Astrocyte (in vitro differentiated cells and primary cell): ENCODE data around the gene ZNF362. TPM values are rescaled to one million over a fixed set of nuclear protein-coding genes. Genes with fewer than 3 reads are reported as not detected.
"Not testable (repeated sequence)": the region's sequence is repeated elsewhere in the genome, so short reads cannot be mapped to it uniquely, and the experiment has no call there.

Source experiments
- DNase-seq: peaks from one replicate; pipeline ENCODE4 v3.0.0-alpha.2; 2010; ENCODE audit warnings: low read depth
- FAIRE-seq: peaks from 2 replicates; lab custom pipeline; 2011; peaks lifted over from hg19 to GRCh38; lab: Jason Lieb, UNC
- H2AFZ ChIP-seq: 2 replicates; pipeline ENCODE4 v1.6.0; 2012; ENCODE audit warnings: low read depth, low read length, inconsistent platforms
- H3K27ac ChIP-seq: 2 replicates; pipeline ENCODE4 v1.5.1; 2011; ENCODE audit warnings: low read depth, low read length, inconsistent platforms
- H3K27me3 ChIP-seq: 2 replicates; pipeline ENCODE4 v1.6.0; 2011; ENCODE audit warnings: low read length, inconsistent platforms; ENCODE audit not compliant: insufficient read depth
- H3K36me3 ChIP-seq: 2 replicates; pipeline ENCODE4 v1.5.1; 2011; ENCODE audit warnings: low read length, inconsistent platforms; ENCODE audit not compliant: insufficient read depth
- H3K4me1 ChIP-seq: 2 replicates; pipeline ENCODE4 v1.5.1; 2011; ENCODE audit warnings: low read length, inconsistent platforms; ENCODE audit not compliant: insufficient read depth
- H3K4me2 ChIP-seq: 2 replicates; pipeline ENCODE4 v1.6.0; 2012; ENCODE audit warnings: low read length, inconsistent platforms
- H3K4me3 ChIP-seq: 2 replicates; pipeline ENCODE4 v1.5.1; 2011; ENCODE audit warnings: low read depth, mild to moderate bottlenecking, low read length, inconsistent platforms; ENCODE audit not compliant: insufficient read depth
- H3K79me2 ChIP-seq: 2 replicates; pipeline ENCODE4 v1.6.0; 2012; ENCODE audit warnings: mild to moderate bottlenecking, low read length, inconsistent platforms; ENCODE audit not compliant: insufficient read depth
- H3K9ac ChIP-seq: 2 replicates; pipeline ENCODE4 v1.6.0; 2012; ENCODE audit warnings: mild to moderate bottlenecking, low read length, inconsistent platforms
- H3K9me3 ChIP-seq: 2 replicates; pipeline ENCODE4 v1.5.1; 2012; ENCODE audit warnings: low read depth, mild to moderate bottlenecking, low read length, inconsistent platforms; ENCODE audit not compliant: insufficient read depth
- H4K20me1 ChIP-seq: 2 replicates; pipeline ENCODE4 v1.6.0; 2012; ENCODE audit warnings: low read length, inconsistent platforms; ENCODE audit not compliant: insufficient read depth
- H3K27ac Mint-ChIP-seq: one replicate; pipeline ENCODE4 v1.8.0; 2021; ENCODE audit warnings: mild to moderate bottlenecking, mixed read lengths; ENCODE audit not compliant: unreplicated experiment
- H3K27me3 Mint-ChIP-seq: one replicate; pipeline ENCODE4 v1.8.0; 2021; ENCODE audit warnings: low read depth, mixed read lengths; ENCODE audit not compliant: unreplicated experiment
- H3K36me3 Mint-ChIP-seq: one replicate; pipeline ENCODE4 v1.8.0; 2021; ENCODE audit warnings: low read depth, mixed read lengths; ENCODE audit not compliant: unreplicated experiment
- H3K4me1 Mint-ChIP-seq: one replicate; pipeline ENCODE4 v1.8.0; 2021; ENCODE audit warnings: low read depth, mixed read lengths; ENCODE audit not compliant: unreplicated experiment
- H3K4me3 Mint-ChIP-seq: one replicate; pipeline ENCODE4 v1.8.0; 2021; ENCODE audit warnings: mild to moderate bottlenecking, moderate library complexity, mixed read lengths; ENCODE audit not compliant: unreplicated experiment
- H3K9me3 Mint-ChIP-seq: one replicate; pipeline ENCODE4 v1.8.0; 2021; ENCODE audit warnings: mild to moderate bottlenecking, mixed read lengths; ENCODE audit not compliant: unreplicated experiment
- EZH2 ChIP-seq: IDR thresholded peaks from 2 replicates; pipeline ENCODE4 v1.6.1; 2012; ENCODE audit warnings: mild to moderate bottlenecking, low read length, inconsistent platforms; ENCODE audit not compliant: insufficient read depth
- total RNA-seq: library from RNA; stranded (reverse); gene quantifications from 2 replicates; pipeline ENCODE4 v1.2.1, GENCODE V29; 2021
- TF ChIP-seq, protein P1 (sequence below): IDR thresholded peaks from 2 replicates; pipeline ENCODE4 v1.5.1; 2011; ENCODE audit warnings: low read depth, mild to moderate bottlenecking, inconsistent platforms, low read length, moderate library complexity; ENCODE audit not compliant: insufficient read depth

Gene ZNF362
- total RNA-seq, 1 donor from 2014 or later, result 38.7 TPM

DNA sequence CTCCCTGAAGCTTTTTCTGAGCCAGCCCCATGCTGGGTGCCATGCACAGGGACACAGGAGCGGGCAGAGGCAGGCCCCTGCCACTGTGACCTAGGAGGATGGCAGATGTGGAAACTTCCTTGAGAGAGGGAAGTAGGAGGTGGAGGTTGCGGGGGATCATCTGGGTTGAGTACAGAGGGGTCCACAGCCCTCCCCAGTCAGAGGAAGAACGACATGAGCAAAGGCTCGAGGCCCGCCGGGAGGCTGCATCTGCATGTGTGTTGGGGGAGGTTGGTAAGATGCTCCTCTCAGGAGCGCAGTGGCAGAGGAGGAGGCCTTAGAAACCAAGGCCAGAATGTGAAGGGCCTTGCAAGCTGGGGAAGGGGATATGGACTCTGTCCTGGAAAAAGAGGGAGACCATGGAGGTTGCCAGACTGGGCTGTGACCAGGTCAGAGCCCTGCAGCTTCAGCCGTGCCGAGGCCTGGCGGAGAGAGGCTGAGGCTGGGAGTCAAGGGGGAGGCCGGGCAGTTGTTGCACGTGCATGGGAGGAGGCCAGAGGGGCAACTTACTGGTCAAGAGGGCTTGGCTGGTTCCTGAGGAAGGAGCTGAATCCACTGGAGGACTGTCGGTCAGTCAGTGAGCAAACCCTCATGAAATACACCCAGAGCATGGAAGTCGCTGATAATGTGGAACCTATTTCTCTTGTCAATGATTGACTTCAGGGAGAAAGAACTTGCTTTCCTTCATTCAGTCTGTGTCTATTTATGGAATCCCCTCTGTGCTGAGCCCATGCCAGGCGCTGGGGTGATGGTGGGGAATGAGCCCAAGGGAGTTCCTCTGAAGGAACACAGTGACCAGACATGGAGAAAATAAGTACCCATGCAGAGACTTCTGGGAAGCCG lies 32.9 kb downstream of the ZNF362 start:
- H3K27ac Mint-ChIP-seq, result no peak overlapping the region
- no peak for FAIRE-seq

DNA sequence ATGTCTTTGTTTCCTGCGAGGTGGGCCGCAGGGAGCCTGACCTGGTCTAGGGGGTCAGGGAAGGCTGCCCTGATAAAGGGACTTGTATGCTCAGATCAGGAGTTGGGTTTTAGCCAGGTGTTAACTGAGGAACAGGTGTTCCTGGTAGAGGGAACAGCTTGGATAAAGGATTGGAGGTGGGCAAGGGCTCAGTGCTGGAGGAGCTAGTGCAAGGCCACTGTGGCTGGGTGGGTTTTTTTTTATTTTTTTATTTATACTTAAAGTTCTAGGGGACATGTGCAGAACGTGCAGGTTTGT lies 33.5 kb downstream of the ZNF362 start:
- no peak overlapping the region for H3K4me3 ChIP-seq
- H3K4me1 Mint-ChIP-seq, result peaks cover 2% of the 10 kb centered on the region
- no peak for FAIRE-seq

More for the DNA sequence above, 32.9 kb downstream of the ZNF362 start:
- Mint-ChIP-seq H3K27me3 (no peaks in the 10 kb centered on the region), H3K9me3 (peaks cover 3% of the 10 kb centered on the region), H3K4me1 (peaks cover 2% of the 10 kb centered on the region), H3K36me3 (peaks cover 35% of the 10 kb centered on the region), H3K4me3 (no peak overlapping the region)
- H2AFZ ChIP-seq, result no peak overlapping the region
- DNase-seq, result no peak
- no peak for TF ChIP-seq EZH2
- TF ChIP-seq, protein P1, sequence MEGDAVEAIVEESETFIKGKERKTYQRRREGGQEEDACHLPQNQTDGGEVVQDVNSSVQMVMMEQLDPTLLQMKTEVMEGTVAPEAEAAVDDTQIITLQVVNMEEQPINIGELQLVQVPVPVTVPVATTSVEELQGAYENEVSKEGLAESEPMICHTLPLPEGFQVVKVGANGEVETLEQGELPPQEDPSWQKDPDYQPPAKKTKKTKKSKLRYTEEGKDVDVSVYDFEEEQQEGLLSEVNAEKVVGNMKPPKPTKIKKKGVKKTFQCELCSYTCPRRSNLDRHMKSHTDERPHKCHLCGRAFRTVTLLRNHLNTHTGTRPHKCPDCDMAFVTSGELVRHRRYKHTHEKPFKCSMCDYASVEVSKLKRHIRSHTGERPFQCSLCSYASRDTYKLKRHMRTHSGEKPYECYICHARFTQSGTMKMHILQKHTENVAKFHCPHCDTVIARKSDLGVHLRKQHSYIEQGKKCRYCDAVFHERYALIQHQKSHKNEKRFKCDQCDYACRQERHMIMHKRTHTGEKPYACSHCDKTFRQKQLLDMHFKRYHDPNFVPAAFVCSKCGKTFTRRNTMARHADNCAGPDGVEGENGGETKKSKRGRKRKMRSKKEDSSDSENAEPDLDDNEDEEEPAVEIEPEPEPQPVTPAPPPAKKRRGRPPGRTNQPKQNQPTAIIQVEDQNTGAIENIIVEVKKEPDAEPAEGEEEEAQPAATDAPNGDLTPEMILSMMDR, result no peak
- H3K36me3 ChIP-seq, result peaks cover 8% of the 10 kb centered on the region
- no peaks in the 10 kb centered on the region for H3K4me1 ChIP-seq
- H3K9ac ChIP-seq, result no peak overlapping the region
- H4K20me1 ChIP-seq, result peaks cover 37% of the 10 kb centered on the region
- no peaks in the 10 kb centered on the region for H3K27me3 ChIP-seq
- H3K4me3 ChIP-seq, result no peak overlapping the region
- no peaks in the 10 kb centered on the region for H3K9me3 ChIP-seq
- no peak overlapping the region for H3K27ac ChIP-seq
- no peak overlapping the region for H3K4me2 ChIP-seq
- peaks cover 10% of the 10 kb centered on the region for H3K79me2 ChIP-seq

DNA sequence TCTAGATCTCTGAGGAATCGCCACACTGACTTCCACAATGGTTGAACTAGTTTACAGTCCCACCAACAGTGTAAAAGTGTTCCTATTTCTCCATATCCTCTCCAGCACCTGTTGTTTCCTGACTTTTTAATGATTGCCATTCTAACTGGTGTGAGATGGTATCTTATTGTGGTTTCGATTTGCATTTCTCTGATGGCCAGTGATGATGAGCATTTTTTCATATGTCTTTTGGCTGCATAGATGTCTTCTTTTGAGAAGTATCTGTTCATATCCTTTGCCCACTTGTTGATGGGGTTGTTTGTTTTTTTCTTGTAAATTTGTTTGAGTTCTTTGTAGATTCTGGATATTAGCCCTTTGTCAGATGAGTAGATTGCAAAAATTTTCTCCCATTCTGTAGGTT lies 34.3 kb downstream of the ZNF362 start:
- Histone ChIP-seq H4K20me1 (peaks cover 43% of the 10 kb centered on the region), H3K79me2 (peaks cover 10% of the 10 kb centered on the region)
- not testable (repeated sequence) for H3K27me3 ChIP-seq, H3K9me3 ChIP-seq, H3K27ac Mint-ChIP-seq, H2AFZ ChIP-seq, H3K4me1 Mint-ChIP-seq, DNase-seq, H3K36me3 ChIP-seq, H3K4me3 ChIP-seq, H3K4me3 Mint-ChIP-seq, FAIRE-seq, H3K9me3 Mint-ChIP-seq, H3K9ac ChIP-seq, H3K4me1 ChIP-seq, H3K27ac ChIP-seq, H3K4me2 ChIP-seq, H3K27me3 Mint-ChIP-seq
- H3K36me3 Mint-ChIP-seq, result peaks cover 35% of the 10 kb centered on the region

More for the DNA sequence above, 33.5 kb downstream of the ZNF362 start:
- Histone ChIP-seq H3K4me1 (no peaks in the 10 kb centered on the region), H2AFZ (no peak overlapping the region), H3K27ac (no peak overlapping the region), H3K27me3 (no peaks in the 10 kb centered on the region), H4K20me1 (peaks cover 43% of the 10 kb centered on the region), H3K79me2 (peaks cover 10% of the 10 kb centered on the region), H3K4me2 (no peak overlapping the region), H3K36me3 (peaks cover 5% of the 10 kb centered on the region), H3K9me3 (no peaks in the 10 kb centered on the region), H3K9ac (no peak overlapping the region)
- no peak overlapping the region for H3K27ac Mint-ChIP-seq
- H3K27me3 Mint-ChIP-seq, result no peaks in the 10 kb centered on the region
- H3K9me3 Mint-ChIP-seq, result peaks cover 3% of the 10 kb centered on the region
- H3K4me3 Mint-ChIP-seq, result no peak overlapping the region
- H3K36me3 Mint-ChIP-seq, result peaks cover 33% of the 10 kb centered on the region
- DNase-seq, result no peak
- no peak for TF ChIP-seq EZH2
- TF ChIP-seq, protein P1, result no peak
